HG02973 (cell line): ENCODE measurements around the gene GALNT18.

ENCODE experiments used
- ATAC-seq: cut with Tn5 transposase; IDR thresholded peaks from one replicate; pipeline ENCODE4 v1.9.1; 2021; ENCODE audit warnings: moderate library complexity; ENCODE audit not compliant: unreplicated experiment

GALNT18 gene

DNA sequence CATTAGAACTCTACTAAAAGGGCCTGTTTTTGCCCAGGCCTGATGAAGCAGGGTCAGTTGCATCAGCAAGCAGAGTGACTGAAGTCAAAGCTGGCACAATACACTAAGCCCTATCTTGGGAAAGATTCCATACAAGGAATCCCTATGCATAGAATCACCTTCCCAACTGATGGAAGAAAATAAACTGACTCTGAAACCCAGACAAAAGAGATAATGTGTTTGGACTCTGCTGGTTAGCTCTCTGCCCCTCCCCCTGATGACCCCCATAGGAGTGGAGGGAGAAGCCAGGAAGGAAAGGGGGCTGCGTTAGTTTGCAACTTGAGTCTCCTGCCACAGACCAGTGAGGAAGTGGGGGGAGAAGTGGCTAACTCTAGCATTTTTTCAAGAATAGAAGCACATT is 32.9 kb downstream of the GALNT18 start:
- no peak for ATAC-seq

DNA sequence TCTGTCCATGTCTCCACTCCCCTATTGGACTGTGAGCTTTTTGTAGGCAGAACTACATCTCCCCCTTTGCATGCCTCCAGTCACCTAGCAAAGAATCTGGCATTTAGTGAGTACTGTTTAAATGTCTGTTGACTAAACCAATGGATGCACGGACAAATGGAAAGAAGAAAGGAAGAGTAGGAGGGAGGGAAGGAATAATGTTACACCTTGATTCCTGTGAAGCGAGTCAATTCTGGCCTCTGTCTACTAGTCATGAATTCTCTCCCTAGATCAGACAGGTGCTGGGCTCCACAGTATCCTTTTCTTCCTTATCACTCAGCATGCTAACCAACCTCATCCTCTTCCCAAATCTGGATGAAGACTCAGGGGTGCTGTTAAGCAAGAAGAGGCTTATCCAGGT is 33.6 kb downstream of the GALNT18 start:
- no peak for ATAC-seq

DNA sequence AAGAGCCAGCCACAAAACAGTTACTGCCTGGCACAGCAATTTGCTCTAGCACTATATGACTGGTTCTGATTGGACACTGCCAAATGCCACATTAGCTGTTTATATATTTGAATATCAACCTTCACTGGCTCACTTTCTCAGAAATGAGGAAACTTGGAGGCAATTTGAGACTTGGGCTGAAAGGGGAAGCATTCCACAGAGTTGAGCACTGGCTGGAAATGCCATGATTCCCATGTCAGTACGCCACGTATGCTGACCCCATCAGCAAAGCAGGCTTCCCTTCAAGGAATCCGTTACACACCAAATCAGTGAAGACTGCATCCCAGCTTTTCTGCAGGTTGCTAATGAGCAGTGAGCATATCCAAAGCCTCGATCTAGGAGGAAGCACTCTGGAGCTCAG is 34.7 kb downstream of the GALNT18 start:
- ATAC-seq: no peak

DNA sequence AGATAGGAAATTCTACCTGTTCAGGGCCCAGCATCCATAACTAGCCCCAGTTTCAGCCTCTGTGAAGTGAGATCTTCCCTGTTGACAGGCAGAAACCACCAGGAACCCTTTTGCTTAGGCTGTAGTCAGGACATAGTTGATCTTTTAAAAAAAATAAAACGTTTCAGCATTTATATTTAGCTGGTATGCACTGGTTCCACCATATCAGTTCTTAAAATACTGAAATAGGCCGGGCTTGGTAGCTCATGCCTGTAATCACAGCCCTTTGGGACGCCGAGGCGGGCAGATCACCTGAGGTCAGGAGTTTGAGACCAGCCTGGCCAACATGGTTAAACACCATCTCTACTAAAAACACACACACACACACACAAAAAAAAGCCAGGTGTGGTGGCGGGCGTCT is 35.3 kb downstream of the GALNT18 start:
- ATAC-seq: no peak

DNA sequence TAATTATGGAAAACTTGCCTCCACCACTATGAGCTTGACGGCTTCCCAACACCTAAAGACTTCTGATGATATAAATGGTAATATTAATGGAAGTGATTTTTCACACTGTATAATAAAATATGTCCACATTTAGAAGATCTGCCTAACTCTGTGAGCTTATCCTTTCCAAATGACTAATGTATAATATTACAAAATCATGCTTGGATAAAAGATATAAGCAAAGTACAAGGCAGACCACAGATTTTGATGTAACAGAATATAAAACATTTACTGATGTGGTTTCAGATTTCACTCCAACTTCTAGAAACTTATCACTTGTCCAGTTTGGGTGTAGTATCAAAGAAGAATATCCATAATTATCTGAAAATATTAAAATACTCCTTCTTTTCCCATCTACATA is 36.9 kb downstream of the GALNT18 start:
- no peak for ATAC-seq

DNA sequence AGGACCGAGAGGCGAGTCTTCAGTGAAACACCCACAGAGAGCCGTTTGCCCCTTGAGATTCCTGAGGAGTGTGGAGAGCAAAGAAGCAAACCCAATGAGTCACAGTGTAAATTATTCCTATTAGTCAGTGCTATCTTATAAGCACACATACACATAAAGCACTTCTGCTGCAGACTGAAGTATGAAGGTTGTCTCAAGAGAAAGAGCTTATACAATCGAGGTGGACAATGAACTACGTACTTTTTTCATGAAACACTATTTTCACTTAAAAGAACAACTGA is 37.3 kb downstream of the GALNT18 start:
- no peak for ATAC-seq

DNA sequence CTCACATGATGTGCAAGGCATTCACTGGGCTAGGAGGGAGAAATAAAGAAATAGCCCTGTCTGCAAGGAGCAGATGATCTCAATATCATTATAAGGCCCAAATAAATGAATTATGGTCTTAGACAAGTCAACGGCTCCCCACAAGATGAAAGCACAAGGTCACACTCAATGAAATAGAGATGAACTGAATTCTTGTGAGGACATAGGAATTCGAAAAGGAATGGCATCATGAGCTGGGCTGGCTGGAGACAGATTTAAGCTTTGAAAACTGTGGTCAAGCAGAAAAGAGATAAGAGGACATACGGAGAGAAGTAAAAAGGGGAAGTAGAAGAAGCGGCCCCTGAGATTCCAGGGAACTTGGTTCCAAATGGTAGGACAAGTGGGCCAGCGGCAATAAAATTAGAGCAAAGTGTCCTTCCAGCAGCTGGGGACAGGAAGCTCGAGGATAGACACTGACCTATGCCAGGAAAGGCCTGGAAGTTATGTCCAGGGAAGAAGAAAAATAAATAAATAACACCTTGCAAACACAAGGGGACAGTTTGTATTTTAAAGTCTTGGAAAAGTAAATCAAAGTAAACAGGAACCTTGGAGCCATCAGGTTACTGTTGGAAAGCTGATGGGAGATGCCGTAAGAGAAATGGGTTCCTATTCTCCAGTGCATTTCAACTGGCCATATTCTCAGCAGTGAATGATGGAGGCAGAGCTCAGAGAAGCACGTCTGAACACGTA is 37.8 kb downstream of the GALNT18 start:
- ATAC-seq: no peak

DNA sequence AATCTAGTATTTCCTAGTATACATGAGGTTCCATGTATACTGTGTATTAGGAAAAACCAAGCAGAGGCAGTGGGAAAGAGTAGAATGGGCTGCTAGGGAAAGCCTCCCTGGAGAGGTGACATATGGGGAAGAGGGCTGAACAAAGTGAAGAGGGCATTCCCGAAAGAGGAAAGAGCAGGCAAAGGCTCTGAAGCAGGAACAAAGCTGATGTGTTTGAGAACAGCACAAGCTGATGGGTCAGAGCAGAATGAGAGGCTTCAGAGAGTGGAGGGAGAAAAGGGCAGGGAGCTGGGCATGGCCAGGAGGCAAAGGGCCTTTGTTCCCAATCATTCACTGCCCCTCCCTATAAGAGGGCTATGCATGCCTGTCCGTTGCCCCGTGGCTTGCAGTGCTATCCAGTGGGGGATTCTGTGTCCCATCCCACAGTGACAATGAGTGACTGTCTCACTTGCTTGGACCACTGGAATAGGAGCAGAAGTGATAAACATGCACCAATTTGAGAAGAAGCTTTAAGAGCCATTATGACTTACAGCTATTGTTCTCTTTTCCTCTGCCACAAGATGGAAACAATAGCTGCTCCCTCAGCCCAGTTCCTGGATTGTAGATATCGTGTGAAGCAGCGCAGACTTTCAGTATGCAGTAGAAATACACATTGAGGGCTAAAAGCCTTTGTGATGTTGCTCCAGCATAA is 39.6 kb downstream of the GALNT18 start:
- ATAC-seq: no peak

DNA sequence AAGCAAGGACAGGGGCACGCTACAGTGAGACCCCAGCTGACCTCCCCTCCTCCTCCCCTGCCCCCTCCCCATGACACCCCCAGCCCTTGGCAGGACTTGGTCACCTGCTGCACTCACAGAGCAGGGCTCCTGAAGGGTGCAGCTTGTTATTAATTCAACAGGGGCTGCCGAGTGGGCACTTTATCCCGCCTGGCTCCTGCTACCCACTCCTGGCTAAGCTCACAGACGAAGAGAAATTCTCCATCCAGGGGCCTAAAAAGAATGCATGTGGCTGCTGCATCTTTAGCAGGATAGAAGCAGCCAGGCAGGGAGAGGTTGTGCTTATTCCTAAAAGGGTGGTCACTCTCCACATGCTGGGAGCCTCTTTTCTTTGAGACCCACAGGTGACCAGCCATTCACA is 40.3 kb downstream of the GALNT18 start:
- no peak for ATAC-seq

DNA sequence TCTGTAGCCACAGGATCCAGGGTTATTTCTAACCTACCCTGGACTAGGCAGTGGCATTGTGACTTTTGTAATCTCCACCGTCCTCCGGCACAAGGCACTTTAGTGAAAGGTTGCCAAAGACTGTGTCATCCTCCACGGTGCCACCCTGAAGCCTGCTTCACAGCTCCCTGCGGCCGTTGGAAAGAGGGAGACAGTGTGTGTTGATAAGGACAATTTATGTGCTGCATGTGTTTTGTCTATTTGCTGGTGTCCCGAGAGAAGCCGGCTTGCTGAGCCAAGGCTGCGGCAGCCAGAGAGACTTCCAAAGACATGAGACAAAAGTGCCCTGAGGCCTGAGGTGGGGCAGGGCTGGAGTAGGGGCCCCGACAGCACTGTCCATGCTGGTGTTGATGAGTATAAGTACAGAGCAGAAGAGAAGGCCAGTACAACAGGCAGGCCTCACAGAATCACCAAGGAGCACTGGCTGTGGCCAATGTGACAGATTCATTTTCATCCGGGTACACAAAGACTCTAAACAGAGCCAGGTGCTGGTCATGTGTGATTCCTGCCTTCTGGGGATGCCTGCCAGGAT is 40.9 kb downstream of the GALNT18 start:
- ATAC-seq: no peak

DNA sequence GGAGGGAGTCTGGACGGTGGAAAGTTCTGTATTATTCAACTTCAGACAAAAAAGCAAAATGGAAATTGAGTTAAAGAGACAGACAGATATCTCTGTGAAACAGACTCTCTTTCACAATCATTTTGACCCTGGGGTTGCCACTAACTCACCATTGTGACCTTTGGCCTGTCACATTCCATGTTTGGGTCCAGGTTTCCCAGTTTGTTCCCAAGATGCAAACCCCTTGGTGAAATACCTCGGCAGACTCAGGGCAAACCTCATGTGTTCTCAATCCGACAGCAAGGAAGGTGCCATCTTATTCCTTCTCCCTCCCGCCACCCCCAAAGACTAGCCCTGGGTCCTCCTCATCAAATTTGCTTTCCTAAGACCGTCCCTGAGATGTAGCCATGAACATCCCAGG is 41.8 kb downstream of the GALNT18 start:
- ATAC-seq: no peak

DNA sequence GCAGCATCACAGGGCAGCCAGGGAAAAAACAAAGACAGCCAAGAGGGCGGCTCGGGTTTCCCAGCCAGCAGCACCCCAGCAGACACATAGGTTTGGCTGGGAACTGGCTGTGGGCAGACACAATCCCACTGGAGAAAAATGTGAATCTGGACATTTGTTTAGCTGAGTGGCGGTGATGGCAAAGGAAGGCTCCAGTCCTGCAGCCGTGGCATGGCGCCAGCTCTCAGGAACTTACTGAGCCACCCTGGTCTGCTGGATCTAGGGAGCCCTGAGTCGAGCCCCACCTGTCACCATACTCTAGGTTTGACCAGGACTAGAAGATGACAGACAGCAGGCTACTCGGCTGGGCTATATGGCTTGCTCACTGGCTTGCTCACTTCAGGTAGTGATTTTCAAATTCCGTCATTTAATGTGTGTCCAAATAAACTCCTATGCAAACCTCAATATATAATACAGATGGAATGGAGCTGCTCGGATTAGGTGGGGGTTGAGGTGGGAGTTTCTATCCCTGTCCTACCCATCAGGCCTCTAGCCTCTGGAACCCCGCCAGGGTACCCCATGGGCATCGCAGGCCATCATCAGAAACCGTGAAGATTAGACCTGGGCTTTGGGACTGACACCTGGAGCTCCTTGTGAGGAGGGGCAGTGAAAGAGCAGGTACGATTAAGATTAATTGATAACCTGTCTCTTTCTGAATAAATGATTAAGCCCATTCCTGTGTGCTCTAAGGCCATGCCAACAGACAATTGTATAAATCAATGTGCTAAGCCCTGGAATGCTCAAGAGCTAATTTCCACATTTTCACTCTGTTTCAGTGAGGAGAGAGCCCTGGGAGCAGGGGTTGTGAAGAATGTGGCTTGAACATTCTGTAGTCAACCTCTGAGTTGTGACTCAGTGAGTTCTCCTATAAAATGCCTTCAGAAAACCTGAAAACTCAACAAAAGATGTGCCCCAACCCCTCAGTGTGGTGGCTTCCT is 42.5 kb downstream of the GALNT18 start:
- ATAC-seq: no peak

DNA sequence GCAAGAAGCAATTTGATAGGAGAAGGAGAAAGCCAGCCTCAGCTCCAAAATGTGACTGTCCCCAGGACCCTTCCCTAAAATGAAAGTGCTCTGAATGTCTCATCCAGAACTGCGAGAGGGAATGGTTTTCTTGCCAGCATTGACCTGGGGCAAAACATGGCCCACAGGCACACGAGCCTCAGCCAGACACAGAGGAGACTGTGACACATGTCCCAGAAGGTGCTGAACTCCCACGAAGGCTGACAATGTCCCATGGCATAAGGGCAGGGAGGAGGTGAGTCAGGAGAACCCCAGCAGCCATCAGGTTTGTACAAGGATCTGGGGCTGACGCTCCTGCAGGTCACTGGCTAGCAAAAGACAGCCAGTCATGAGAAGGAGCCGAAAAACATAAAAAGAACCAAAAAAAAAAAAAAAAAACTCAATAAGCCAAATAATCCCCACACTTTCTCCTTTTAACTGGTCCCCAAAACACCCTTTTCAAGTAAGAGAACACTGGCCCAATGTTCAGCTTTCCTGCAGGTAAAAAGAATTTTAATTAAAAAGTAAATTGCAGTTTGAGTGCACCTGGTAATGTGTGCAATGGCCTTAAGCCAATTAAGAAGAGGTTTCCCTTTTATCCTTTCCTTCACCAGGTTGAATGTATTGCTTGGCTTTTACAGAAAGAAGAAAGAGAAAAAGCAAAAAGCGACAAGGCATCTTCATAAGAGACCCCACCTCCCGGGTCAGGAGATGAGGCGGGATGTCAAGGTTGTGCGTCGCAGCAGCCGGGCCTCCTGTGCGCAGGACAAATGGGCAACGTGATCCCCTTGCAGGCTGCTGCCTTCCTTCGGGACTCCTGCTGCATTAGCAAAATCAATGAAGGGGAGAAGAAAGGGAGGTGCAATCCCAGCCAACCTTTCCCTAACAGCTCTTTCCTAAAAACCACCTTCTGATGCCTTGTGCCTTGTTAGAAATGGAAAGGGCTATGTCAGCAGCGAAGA is 43.6 kb downstream of the GALNT18 start:
- no peak for ATAC-seq

DNA sequence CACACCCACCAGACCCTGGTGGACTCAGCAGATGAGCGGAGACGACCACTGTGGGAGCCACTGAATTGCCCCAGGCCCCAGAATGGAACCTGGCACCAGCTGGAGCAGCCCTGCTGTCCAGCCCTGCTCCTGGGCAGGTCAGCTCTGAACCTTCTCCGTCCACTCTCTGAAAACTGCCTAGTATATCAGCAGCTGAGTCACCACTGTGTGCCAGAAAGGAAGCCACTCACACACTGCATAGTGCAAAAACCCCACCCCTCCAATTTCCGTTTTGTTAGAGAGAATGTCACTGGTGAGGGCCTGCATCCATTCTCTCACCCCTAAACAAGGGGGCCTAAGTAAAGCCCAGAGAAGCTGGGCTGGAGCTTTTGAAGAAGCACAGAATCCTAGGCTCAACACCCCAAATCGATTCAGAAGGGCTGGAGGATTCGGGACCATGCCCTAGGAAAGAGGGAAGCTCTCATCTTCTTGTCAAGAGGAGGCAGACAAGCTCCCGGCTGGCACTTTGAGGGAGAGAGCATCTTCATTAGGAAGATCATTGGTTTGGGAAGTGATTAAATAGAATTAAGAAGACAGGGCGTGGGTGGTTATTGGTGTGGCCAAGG is 44.5 kb downstream of the GALNT18 start:
- ATAC-seq: no peak

DNA sequence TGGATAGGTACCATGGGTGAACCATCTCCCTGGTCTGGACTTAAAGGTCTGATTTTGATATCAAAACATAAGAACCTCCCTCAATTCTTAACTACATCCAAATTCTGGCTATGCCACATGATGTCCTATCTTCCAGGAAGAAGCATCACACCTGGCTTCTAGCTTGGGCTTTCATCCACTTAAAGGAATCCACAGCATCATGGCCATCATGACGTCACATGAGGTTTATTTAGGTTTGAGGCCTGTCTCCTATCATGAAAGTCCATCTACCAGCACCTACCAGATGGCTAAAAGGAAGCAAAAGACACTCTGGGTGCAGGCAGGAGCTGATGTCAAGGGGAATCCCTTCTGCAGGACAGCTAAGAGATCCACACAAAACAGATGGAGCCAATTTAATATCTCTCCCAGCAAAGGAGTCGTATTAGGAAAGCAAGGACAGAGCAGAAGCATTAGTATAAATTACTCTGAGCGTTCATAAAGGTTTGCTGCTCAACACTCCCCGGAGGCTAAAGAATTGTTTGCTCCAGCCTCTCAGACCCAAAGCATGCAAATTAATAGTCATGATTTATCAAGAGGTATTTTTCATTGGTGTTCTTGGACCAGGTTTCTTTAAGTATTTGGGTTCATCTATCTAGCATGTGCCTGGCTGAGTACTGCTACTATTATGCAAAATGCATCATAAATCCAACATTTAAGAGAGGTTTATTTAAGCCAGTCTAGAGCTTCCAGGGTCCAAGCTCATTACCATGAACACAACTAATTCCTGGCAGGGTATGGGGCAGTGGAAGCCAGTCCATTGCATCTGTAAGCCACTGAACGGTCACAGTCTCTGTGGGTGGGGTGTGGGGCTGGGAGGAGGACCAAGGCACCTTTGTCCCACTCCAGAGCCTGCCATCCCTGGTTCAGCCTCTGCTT is 47.2 kb downstream of the GALNT18 start:
- no peak for ATAC-seq

DNA sequence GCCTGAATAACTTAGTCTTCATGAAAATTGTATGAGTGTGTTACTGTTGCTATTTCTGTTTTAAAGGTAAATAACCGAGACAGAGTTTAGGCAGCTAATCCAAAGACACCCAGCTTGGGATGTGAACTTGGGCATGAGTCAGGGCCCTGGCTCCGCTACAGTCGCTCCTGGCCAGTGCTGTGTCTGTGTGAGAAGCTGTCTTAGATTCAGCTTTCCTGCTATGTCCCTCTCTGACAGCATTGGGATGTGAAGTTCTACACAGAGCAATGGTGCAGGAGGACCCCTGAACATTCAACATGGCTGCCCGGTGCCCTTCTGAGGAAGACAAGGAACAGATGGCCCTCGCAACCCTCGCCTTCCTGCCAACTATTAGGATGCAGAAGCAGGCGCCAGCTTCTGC is 49.4 kb downstream of the GALNT18 start:
- no peak for ATAC-seq

DNA sequence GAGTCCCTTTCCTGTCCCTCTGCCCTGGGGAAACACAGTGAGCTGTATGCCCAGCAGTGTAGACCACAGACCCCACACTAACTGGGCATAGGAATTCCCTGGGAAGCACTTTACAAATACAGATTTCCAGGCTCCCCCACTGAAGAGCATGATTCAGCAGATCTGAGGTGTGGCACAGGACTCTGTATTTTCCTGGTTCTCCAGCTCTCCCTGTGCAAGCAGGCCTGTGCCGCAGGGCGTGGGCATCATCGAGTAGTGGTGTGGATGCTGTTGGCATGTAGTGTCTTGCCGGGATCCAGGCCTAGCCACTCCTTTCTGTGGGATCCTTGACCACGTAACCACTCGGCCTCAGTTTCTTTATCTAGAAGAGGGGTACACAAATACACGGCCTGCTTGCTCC is 49.9 kb downstream of the GALNT18 start:
- no peak for ATAC-seq

DNA sequence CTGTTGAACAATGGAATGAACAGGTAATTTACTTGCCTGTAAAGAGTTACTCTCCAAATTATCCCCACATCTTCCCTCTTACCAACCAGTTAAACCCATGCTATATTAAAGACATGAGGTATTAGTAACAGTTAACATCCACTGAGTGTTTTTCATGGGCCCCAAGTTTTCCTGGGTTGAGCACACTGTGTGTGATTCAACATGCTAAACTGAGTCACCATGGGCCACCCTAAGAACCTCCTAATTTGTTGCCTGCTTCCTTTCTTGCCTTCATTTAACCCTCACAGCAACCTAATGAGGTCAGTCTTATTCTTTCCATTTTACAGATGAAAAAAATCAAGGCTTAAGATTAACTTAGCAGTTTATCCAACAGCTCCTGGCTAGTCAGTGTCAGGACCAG is 51.0 kb downstream of the GALNT18 start:
- ATAC-seq: no peak

DNA sequence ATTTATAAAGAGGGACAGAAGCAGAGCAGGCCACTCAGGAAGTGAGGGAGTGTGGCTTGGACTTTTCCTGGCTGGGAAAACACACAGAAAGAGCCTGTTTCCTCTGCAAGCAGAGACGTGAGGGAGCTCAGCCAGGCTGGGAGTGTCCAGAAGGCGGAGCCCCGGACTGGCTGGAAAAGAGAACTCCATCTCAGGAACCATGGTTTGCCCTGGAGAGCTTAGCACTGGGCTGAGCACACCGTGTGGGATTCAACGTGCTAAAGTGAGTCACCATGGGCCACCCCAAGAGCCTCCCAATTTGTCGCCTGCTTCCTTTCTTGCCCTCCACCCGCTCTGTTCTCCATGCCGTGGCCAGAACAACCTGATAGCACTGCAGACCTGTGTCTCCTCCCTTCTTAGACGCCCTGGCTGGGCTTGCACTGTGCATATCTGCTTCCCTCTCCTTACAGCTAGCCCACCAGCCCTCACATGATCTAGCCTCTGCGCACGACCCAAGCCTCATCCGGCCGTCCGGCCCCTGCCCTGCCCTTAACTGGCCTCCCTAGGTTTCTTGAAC is 51.8 kb downstream of the GALNT18 start:
- no peak for ATAC-seq
